H1 (cell line): ENCODE measurements around the gene ZNF649. TPM values are rescaled to one million over a fixed set of nuclear protein-coding genes. Genes with fewer than 3 reads are reported as not detected.

Experiments used
- CTCF ChIA-PET: fragments of 300-600 bp; sonication (Branson Sonifier 250); formaldehyde crosslinking; loops from one replicate; lab custom pipeline; 2021; ENCODE audit not compliant: partially characterized antibody; lab: Charles Lee
- POLR2A ChIA-PET: fragments of 300-600 bp; sonication (Branson Sonifier 250); formaldehyde crosslinking; loops from one replicate; lab custom pipeline; 2021; ENCODE audit warnings: inconsistent platforms; ENCODE audit not compliant: partially characterized antibody; lab: Charles Lee
- DNase-seq, 2 experiments: peaks; one replicate each; pipeline versions ENCODE4 v3.0.0 to v3.0.0-alpha.2; 2010 to 2022; ENCODE audit warnings: low spot score in 2 of 2, low read depth in 1 of 2, mixed read lengths in 1 of 2
- FAIRE-seq: peaks from 2 replicates; lab custom pipeline; 2011; peaks lifted over from hg19 to GRCh38; lab: Jason Lieb, UNC
- H2AFZ ChIP-seq: 2 replicates; pipeline ENCODE4 v1.8.1; 2012; ENCODE audit warnings: low read length, inconsistent platforms
- H2AK5ac ChIP-seq: 2 replicates; pipeline ENCODE4 v1.6.1; 2013; ENCODE audit warnings: low read depth, low read length
- H2BK120ac ChIP-seq: replicated peaks from 2 replicates; pipeline ENCODE3; 2013; ENCODE audit warnings: low read depth, low read length, inconsistent platforms
- H2BK12ac ChIP-seq: 2 replicates; pipeline ENCODE4 v1.6.1; 2013; ENCODE audit warnings: low read depth, low read length
- H2BK15ac ChIP-seq: 2 replicates; pipeline ENCODE4 v1.6.1; 2013; ENCODE audit warnings: low read length
- H2BK20ac ChIP-seq: 2 replicates; pipeline ENCODE4 v1.6.1; 2013; ENCODE audit warnings: low read length
- H2BK5ac ChIP-seq: 2 replicates; pipeline ENCODE4 v1.6.1; 2013; ENCODE audit warnings: low read depth, low read length
- H3K14ac ChIP-seq: 2 replicates; pipeline ENCODE4 v1.6.1; 2013; ENCODE audit warnings: inconsistent platforms; ENCODE audit not compliant: insufficient read length
- H3K18ac ChIP-seq: 2 replicates; pipeline ENCODE4 v1.6.1; 2013; ENCODE audit warnings: low read length; ENCODE audit errors: extremely low read depth
- H3K23ac ChIP-seq: 2 replicates; pipeline ENCODE4 v1.6.1; 2013; ENCODE audit warnings: inconsistent platforms; ENCODE audit not compliant: insufficient read length
- H3K23me2 ChIP-seq: 2 replicates; pipeline ENCODE4 v1.6.1; 2013; ENCODE audit warnings: low read depth, low read length
- H3K27ac ChIP-seq: 2 replicates; pipeline ENCODE4 v1.6.1; 2011; ENCODE audit warnings: low read depth, low read length, inconsistent platforms
- H3K27me3 ChIP-seq, 4 experiments: replicated peaks in 1 of 4; 1 replicate in 1 of 4; 2 replicates in 3 of 4; pipeline versions ENCODE4 v1.6.1 to v1.8.1; 2011 to 2013; ENCODE audit warnings: low read length in 3 of 4, mild to moderate bottlenecking in 3 of 4, inconsistent platforms in 2 of 4, mixed read lengths in 2 of 4, moderate library complexity in 1 of 4; ENCODE audit not compliant: control insufficient read depth in 3 of 4, insufficient read depth in 3 of 4; ENCODE audit errors: extremely low read depth in 1 of 4
- H3K36me3 ChIP-seq, 4 experiments: 2 replicates each; pipeline versions ENCODE4 v1.6.1 to v1.8.1; 2011 to 2013; ENCODE audit warnings: mild to moderate bottlenecking in 4 of 4, low read length in 3 of 4, moderate library complexity in 2 of 4, control low read depth in 1 of 4, inconsistent platforms in 1 of 4; ENCODE audit not compliant: insufficient read depth in 4 of 4, control insufficient read depth in 2 of 4
- H3K4ac ChIP-seq: replicated peaks from 2 replicates; pipeline ENCODE3; 2013; ENCODE audit warnings: low read length, low read depth, mixed read lengths, inconsistent platforms; ENCODE audit not compliant: insufficient read length
- H3K4me1 ChIP-seq, 4 experiments: replicated peaks in 1 of 4; 1 replicate in 1 of 4; 2 replicates in 3 of 4; pipeline versions ENCODE4 v1.6.1 to v1.8.1; 2011 to 2013; ENCODE audit warnings: low read length in 3 of 4, inconsistent platforms in 2 of 4, mixed read lengths in 1 of 4; ENCODE audit not compliant: insufficient read depth in 4 of 4, control insufficient read depth in 3 of 4
- H3K4me2 ChIP-seq, 2 experiments: 2 replicates each; pipeline versions ENCODE4 v1.6.1 to v1.8.1; 2011 to 2013; ENCODE audit warnings: low read depth in 2 of 2, low read length in 2 of 2, control low read depth in 1 of 2, inconsistent platforms in 1 of 2, mild to moderate bottlenecking in 1 of 2; ENCODE audit not compliant: insufficient read depth in 1 of 2
- H3K4me3 ChIP-seq, 4 experiments: fragments of 200-600, 300-600 bp in 1 of 4; sonication (generic), shearing (Covaris generic), sonication (Bioruptor Twin) in 1 of 4; 2 replicates each; pipeline versions ENCODE4 v1.5.1 to v1.8.1; 2011 to 2016; ENCODE audit warnings: low read length in 4 of 4, low read depth in 3 of 4, control low read depth in 2 of 4, inconsistent platforms in 2 of 4, mild to moderate bottlenecking in 2 of 4, mixed read lengths in 1 of 4, moderate library complexity in 1 of 4; ENCODE audit not compliant: insufficient read depth in 2 of 4; ENCODE audit errors: extremely low read depth in 1 of 4
- H3K56ac ChIP-seq: replicated peaks from 2 replicates; pipeline ENCODE3; 2013; ENCODE audit warnings: low read depth, mild to moderate bottlenecking, mixed read lengths, low read length, inconsistent platforms; ENCODE audit not compliant: insufficient read length
- H3K79me1 ChIP-seq: 2 replicates; pipeline ENCODE4 v1.6.1; 2013; ENCODE audit warnings: low read depth, low read length, control low read depth
- H3K79me2 ChIP-seq, 2 experiments: 2 replicates each; pipeline versions ENCODE4 v1.6.1 to v1.8.1; 2012 to 2013; ENCODE audit warnings: low read length in 2 of 2, mild to moderate bottlenecking in 2 of 2, inconsistent platforms in 1 of 2; ENCODE audit not compliant: insufficient read depth in 2 of 2, control insufficient read depth in 1 of 2
- H3K9ac ChIP-seq, 4 experiments: replicated peaks in 1 of 4; 1 replicate in 1 of 4; 2 replicates in 3 of 4; pipeline versions ENCODE4 v1.6.1 to v1.8.1; 2011 to 2013; ENCODE audit warnings: low read depth in 3 of 4, low read length in 3 of 4, control low read depth in 2 of 4, mild to moderate bottlenecking in 2 of 4, moderate library complexity in 2 of 4, inconsistent platforms in 1 of 4; ENCODE audit errors: extremely low read depth in 1 of 4
- H3K9me3 ChIP-seq, 2 experiments: 2 replicates each; pipeline versions ENCODE4 v1.6.1 to v1.8.1; 2012 to 2013; ENCODE audit warnings: mild to moderate bottlenecking in 2 of 2, moderate library complexity in 2 of 2, control low read depth in 1 of 2, inconsistent platforms in 1 of 2, low read depth in 1 of 2, low read length in 1 of 2, mixed read lengths in 1 of 2; ENCODE audit not compliant: insufficient read depth in 2 of 2
- H4K20me1 ChIP-seq, 2 experiments: replicated peaks in 1 of 2; 2 replicates each; pipeline versions ENCODE3 to v1.8.1; 2011 to 2013; ENCODE audit warnings: inconsistent platforms in 2 of 2, low read length in 2 of 2, mild to moderate bottlenecking in 1 of 2; ENCODE audit not compliant: insufficient read depth in 2 of 2, control insufficient read depth in 1 of 2
- H4K5ac ChIP-seq: 2 replicates; pipeline ENCODE4 v1.6.1; 2013; ENCODE audit warnings: low read length, low read depth, mixed read lengths, inconsistent platforms; ENCODE audit not compliant: insufficient read length
- H4K8ac ChIP-seq: 2 replicates; pipeline ENCODE4 v1.8.0; 2013; ENCODE audit warnings: mild to moderate bottlenecking, moderate library complexity, low read length, inconsistent platforms; ENCODE audit not compliant: insufficient read depth; ENCODE audit errors: extremely low read depth
- H4K91ac ChIP-seq: replicated peaks from 2 replicates; pipeline ENCODE3; 2013; ENCODE audit warnings: low read length, mixed read lengths, inconsistent platforms; ENCODE audit not compliant: insufficient read length
- EP300 ChIP-seq, 2 experiments: IDR thresholded peaks; 1 replicate in 1 of 2; 2 replicates in 1 of 2; pipeline ENCODE4 v1.6.1; 2011 to 2012; ENCODE audit warnings: low read depth in 2 of 2, low read length in 2 of 2, mild to moderate bottlenecking in 2 of 2, borderline replicate concordance in 1 of 2, inconsistent platforms in 1 of 2, moderate library complexity in 1 of 2
- HDAC6 ChIP-seq: IDR thresholded peaks from one replicate; pipeline ENCODE4 v1.7.1; 2012; ENCODE audit warnings: low read depth, mild to moderate bottlenecking, inconsistent platforms, low read length, moderate library complexity
- ZNF274 ChIP-seq: IDR thresholded peaks from 2 replicates; pipeline ENCODE4 v1.7.0; 2012; ENCODE audit warnings: low read length, borderline replicate concordance; ENCODE audit errors: extremely low read depth
- WGBS, 2 experiments: shearing (Covaris generic) in 1 of 2; methylation state at CpG; one replicate each; pipeline versions ENCODE4 v1.1.6 to v1.1.7; 2013 to 2015; ENCODE audit warnings: low lambda C conversion rate in 2 of 2, mixed read lengths in 2 of 2, inconsistent platforms in 1 of 2, low coverage in 1 of 2, missing lambda C conversion rate in 1 of 2; ENCODE audit not compliant: insufficient replicate concordance in 2 of 2, insufficient coverage in 1 of 2, insufficient read length in 1 of 2; ENCODE audit errors: extremely low coverage in 1 of 2, missing lambda C conversion rate in 1 of 2; 5-methylcytosine and 5-hydroxymethylcytosine counted together
- polyA plus RNA-seq, 7 experiments: library from polyadenylated mRNA; depleted of rRNA in 3 of 7; stranded (reverse) in 5 of 7; unstranded in 2 of 7; fragments of >200 nt in 5 of 7; fragments of 200-250 nt in 2 of 7; gene quantifications; 1 replicate in 5 of 7; 2 replicates in 1 of 7; 4 replicates in 1 of 7; pipeline versions ENCODE4 v1.2.1 to v1.2.3, GENCODE V29; 2011 to 2013; ENCODE audit warnings: missing spikeins in 2 of 7, mixed read lengths in 2 of 7
- total RNA-seq: library from RNA; stranded (reverse); fragmentation: NEBNext Ultra II Directional; extraction: Animal tissue kit (Norgen Biotek cat#: 25700); gene quantifications from 2 replicates; pipeline ENCODE4 v1.2.1, GENCODE V29; 2021

ZNF649 gene
- total and polyA plus RNA-seq, 2 of the 8 experiments (the other 6 are each of a cell fraction or from before 2014, with no cell fraction given): 24.7 to 51.7 TPM

- Histone ChIP-seq H3K23me2 (no peaks in the 10 kb centered on the region), H2BK20ac (no peak overlapping the region), H4K91ac (no peak overlapping the region), H4K8ac (no peak overlapping the region), H3K23ac (no peak overlapping the region), H2BK120ac (no peak overlapping the region), H3K4me2 (no peak overlapping the region), H3K4me3 (no peak overlapping the region), H3K79me2 (no peaks in the 10 kb centered on the region), H3K4ac (no peak overlapping the region), H2BK5ac (no peak overlapping the region), H4K20me1 (no peaks in the 10 kb centered on the region), H2AK5ac (no peak overlapping the region), H3K27ac (no peak overlapping the region), H2AFZ (no peak overlapping the region), H3K56ac (no peak overlapping the region), H2BK12ac (no peak overlapping the region), H2BK15ac (no peak overlapping the region), H3K9me3 (peaks cover 89 to 94% of the 10 kb centered on the region in 2 experiments), H3K4me1 (no peaks in the 10 kb centered on the region), H3K79me1 (no peaks in the 10 kb centered on the region), H3K14ac (no peak overlapping the region), H4K5ac (no peak overlapping the region), H3K18ac (no peak overlapping the region), H3K36me3 (peaks cover 0 to 28% (median 7%) of the 10 kb centered on the region in 4 experiments; a peak in 3 of 8 replicates), H3K27me3 (no peaks in the 10 kb centered on the region), H3K9ac (no peak overlapping the region)
- WGBS, 2 experiments: 92% methylated on average over 5 of the region's 5 CpGs; no CpG with 5 or more reads in 1 of the 2 experiments
- no peak for FAIRE-seq
- ChIA-PET CTCF (interaction anchor here (1.0 kb wide), 1 partner anchor 24 kb away, joined by 3 read pairs; no protein-coding TSS in a partner anchor), POLR2A (interaction anchor here (1.3 to 1.9 kb wide), 3 partner anchors 8 to 11 kb away, joined by 4 to 6 read pairs (median 6); no protein-coding TSS in a partner anchor)
- no peak for TF ChIP-seq EP300 (IDR thresholded peaks at IDR 0.05; ENCODE audit: borderline replicate concordance in 1 of 2, low read depth in 2 of 2, low read length in 2 of 2)
- no peak for TF ChIP-seq HDAC6
- peak; percentile 98 for TF ChIP-seq ZNF274
- no peak for DNase-seq
These were observed 10.6 kb upstream of the ZNF649 start for GRCh38 chr19:51915324-51915867.
